ENCODE data around the gene TMEM119.

Gene TMEM119

DNA sequence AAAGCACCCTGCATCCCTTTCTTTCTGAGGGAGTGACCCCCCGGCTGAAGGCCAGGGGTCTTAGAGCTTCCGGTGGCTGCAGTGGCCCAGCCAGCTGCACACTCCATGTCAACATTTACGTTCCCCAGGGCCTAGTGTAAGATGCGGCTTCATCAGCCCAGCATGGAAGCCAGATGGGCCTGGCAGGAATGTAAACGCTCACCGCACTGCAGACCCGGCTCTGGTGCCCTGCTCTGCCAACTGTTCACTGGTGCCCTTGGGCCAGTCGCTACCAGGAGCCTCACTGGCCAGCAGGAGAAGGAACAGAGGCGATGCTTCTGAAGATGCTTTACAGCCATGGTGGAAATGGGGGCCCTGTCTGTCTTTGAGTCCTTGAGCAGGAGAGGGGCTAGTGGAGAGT lies 8.6 kb upstream of the TMEM119 start:
- in situ Hi-C loops (cut with HindIII; ENCODE audit: low pct_ligation_motif_present, low pct_unique_long_range_greater_than_20kb, low sequenced_read_pairs): no loop called here
- DNase-seq: no peak

DNA sequence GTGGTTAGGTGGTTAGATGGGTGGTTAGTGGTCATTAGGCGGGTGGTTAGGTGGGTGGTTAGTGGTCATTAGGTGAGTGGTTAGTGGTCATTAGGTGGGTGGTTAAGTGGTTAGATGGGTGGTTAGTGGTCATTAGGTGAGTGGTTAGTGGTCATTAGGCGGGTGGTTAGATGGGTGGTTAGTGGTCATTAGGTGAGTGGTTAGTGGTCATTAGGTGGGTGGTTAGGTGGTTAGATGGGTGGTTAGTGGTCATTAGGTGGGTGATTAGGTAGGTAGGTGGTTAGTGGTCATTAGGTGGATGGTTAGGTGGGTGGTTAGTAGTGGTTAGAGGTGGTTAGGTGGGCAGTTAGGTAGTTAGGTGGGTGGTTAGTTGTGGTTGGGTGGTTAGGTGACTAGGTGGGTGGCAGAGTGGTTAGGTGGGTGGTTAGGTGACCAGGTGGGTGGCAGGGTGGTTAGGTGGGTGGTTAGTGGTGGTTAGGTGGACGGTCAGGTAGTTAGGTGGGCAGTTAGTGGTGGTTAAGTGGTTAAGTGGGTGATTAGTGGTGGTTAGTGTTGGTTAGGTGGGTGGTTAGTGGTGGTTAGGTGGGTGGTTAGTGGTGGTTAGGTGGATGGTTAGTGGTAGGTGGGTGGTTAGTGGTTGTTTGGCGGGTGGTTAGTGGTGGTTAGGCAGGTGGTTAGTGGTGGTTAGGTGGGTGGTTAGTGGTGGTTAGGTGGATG lies 8.0 kb upstream of the TMEM119 start:
- no peak for DNase-seq
- in situ Hi-C loops (cut with HindIII; ENCODE audit: low pct_ligation_motif_present, low pct_unique_long_range_greater_than_20kb, low sequenced_read_pairs): no loop called here

DNA sequence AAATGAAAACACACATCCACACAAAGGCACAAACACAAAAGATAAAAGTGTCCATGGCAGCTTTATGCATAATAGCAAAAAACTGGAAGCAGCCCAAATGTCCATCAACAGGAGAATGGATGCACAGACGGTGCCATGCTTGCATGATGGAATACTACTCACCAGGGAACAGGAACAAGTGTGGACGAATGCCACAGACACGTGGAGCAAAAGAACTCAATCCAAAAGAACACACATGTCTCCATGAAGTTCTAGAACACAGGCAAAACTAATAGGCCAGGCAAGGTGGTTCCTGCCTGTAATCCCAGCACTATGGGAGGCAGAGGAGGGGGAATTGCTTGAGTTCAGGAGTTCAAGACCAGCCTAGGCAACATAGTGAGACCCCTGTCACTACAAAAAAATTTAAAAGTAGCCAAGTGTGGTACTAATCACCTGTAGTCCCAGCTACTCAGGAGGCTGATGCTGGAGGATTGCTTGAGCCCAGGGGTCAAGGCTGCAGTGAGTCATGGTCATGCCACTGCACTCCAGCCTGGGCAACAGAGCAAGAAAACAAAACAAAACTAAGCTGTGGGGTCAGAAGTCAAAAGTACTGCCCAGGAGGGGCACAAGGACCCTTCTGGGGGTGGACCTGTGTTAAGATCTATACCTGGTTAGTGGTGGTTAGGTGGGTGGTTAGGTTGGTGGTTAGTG lies 7.3 kb upstream of the TMEM119 start:
- peak; percentile 90 for DNase-seq
- in situ Hi-C loops (cut with HindIII; ENCODE audit: low pct_ligation_motif_present, low pct_unique_long_range_greater_than_20kb, low sequenced_read_pairs): no loop called here

DNA sequence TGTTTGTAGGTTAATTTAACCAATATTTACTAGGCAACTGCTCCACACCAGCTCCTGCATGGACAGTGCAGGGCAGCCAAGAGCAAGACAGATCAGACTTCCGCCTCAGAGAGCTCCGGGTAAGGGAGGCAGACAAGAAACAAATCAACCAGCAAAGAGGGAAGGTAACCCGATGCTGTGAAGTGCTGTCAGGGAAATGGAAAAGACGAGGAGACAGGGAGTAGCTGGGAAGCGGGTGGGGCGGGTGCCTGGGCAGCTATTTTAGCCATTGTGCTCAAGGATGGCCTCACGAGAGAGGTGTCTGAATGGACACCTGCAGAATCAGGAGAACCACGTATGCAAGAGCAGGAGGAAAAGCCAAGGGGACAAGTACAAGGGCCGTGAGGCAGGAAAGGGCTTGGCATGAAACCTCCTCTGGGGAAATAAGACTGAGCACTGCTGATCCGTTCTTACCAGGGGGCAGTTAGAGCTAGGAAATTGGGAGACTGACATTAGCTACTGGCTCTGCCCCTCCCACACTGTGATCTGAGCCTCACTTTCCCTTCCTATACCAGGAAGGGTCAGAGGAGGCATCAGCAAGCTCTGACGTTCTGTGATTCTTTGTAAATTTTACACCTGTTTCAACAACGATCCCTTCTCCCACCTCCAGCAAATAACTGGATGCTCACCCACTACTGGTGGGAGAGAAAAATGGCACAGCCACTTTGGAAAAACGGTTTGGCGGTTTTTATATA lies 6.5 kb upstream of the TMEM119 start:
- DNase-seq: no peak
- in situ Hi-C loops (cut with HindIII; ENCODE audit: low pct_ligation_motif_present, low pct_unique_long_range_greater_than_20kb, low sequenced_read_pairs): no loop called here

DNA sequence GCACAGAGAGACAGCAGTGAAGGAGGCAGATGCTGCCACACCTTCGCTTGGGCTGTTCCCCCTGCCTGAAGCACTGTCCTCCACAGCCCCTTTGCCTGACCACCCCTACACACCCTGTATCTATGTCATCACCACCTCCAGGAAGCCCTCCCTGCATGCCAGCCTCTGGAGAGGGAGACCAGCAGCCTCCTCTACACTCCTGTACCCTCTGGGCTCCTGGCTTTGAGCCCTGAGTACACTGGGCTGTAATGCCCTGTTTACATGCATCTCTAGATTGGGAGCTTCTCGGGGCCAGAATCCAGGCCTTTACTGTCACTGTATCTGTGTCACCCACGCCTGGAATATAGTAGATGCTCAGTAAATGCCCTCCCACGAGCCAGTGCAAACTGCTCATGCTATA lies 5.9 kb upstream of the TMEM119 start:
- in situ Hi-C loops (cut with HindIII; ENCODE audit: low pct_ligation_motif_present, low pct_unique_long_range_greater_than_20kb, low sequenced_read_pairs): no loop called here
- DNase-seq: no peak

DNA sequence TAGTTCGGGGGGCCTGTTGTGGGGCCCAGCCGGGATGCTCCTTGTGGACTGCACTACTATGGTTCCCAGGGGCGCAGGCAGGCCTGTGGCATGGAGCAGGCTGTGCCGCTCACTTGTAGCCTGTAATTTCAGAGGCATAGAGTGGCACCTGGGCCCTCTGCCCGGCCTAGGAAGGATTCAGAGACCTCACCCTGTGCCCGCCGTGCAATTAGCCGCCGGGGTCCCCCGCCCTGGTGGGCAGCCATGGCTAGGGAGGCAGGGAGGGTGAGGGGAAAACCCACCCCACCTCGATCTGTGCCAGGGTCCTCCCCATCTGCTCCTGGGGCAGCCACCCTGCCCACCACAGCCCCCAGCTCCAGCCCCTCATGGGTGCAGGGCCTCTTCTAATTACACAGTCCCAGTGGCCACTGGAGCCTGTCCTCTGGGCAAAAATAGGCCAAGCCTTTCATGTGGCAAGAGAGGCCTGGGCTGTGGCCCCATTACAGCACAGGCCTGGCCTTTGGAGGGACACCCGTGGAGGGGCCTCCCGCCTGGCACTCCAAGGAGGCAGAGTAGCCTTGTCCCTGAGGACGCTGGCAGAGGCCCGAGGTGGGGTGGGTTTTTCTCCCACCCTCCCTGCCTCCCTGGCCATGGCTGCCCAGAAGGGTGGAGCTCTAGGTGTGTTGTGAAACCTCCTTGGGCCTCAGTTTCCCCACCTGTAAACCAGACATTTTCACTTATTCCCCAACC lies 5.3 kb upstream of the TMEM119 start:
- DNase-seq: no peak
- in situ Hi-C loops (cut with HindIII; ENCODE audit: low pct_ligation_motif_present, low pct_unique_long_range_greater_than_20kb, low sequenced_read_pairs): no loop called here

DNA sequence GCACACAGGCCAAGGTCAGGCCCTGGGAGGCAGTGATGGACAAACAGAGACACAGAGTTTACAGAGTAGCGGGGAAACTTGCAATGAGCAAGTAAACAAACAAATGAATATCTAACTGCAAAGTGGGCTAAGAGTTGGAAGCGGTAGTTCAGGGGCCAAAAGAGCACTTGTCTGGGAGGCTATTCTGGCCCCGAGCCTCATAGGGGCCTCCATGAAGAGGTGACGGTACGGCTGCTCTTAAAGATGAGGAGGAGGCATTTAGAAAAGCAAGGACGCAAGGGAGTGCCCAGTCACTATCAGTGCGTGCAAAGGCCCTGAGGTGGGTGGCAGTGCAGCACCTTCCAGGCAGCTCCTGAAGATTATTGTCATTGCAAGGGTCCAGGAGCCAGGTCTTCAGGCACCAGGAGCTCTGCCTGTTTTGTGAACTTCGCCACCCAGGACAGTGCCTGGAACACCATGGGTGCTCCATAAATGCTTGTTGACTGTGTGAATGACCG lies 4.4 kb upstream of the TMEM119 start:
- in situ Hi-C loops (cut with HindIII; ENCODE audit: low pct_ligation_motif_present, low pct_unique_long_range_greater_than_20kb, low sequenced_read_pairs): no loop called here
- DNase-seq: no peak

DNA sequence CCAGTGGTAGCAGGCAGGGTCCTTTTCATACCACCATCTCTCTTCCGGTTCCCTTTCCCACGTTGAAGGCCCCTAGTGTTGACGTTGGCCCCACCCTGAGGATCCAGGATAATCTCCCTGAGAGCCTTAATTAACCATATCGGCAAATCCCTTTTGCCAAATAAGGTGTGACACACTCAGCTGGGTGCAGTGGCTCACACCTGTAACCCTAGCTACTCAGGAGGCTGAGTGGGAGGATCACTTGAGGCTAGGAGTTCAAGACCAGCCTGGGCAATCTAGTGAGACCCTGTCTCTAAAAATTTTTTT lies 2.8 kb upstream of the TMEM119 start:
- in situ Hi-C loops (cut with HindIII; ENCODE audit: low pct_ligation_motif_present, low pct_unique_long_range_greater_than_20kb, low sequenced_read_pairs): no loop called here
- no peak for DNase-seq

DNA sequence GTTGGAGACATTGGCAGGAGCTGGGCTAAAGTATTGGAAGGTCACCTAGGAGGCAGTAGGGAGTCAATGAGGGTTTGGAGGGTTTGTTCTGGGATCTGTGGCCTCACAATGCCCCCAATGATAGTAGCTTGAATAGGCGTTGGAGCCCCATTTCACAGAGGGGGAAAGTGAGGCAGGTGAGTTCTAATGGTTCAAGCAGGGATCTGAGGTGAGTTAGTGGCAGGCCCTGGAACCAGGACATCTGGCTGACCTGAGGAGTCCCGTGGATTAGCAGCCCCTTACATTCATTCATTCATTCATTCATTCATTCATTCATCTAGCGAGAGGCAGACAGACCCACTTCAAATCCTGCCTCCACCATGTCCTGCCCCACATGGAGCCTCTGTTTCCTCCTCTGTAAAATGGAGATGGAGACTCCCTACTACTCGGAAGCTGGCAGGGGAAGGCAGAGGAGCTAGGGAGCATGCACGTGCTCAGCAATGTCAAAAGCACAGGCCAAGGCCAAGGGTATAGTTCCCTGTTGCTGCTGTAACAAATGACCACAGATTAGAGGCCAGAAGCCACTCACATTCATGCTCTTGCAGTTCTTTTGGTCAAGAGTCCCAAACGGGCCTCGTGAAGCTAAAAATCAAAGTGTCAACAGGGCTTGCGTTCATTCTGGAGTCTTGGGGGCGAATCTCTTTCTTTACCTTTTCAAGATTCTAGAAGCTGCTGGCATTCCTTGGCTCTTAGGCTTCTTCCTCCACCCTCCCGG lies 2.2 kb upstream of the TMEM119 start:
- in situ Hi-C loops (cut with HindIII; ENCODE audit: low pct_ligation_motif_present, low pct_unique_long_range_greater_than_20kb, low sequenced_read_pairs): no loop called here
- DNase-seq: no peak

DNA sequence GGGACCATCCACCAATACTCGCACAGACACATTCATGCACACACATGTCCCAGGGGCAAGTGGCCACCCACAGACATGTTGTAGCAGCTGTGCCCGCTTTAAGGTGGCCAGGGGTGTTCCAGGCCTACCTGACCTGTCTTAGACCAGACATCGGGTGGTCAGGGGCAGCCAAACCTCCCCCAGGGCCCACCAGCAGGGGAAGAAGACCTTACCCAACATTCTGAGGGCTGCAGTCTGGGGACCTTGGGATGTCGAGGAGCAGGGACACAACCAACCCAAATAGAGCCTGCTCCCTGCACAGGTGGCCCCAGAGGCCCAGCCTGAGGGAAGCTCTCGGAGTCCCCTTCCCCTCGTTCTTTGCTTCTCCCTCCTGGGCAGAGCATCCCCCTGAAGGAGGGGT lies 1.7 kb upstream of the TMEM119 start:
- in situ Hi-C loops (cut with HindIII; ENCODE audit: low pct_ligation_motif_present, low pct_unique_long_range_greater_than_20kb, low sequenced_read_pairs): no loop called here

DNA sequence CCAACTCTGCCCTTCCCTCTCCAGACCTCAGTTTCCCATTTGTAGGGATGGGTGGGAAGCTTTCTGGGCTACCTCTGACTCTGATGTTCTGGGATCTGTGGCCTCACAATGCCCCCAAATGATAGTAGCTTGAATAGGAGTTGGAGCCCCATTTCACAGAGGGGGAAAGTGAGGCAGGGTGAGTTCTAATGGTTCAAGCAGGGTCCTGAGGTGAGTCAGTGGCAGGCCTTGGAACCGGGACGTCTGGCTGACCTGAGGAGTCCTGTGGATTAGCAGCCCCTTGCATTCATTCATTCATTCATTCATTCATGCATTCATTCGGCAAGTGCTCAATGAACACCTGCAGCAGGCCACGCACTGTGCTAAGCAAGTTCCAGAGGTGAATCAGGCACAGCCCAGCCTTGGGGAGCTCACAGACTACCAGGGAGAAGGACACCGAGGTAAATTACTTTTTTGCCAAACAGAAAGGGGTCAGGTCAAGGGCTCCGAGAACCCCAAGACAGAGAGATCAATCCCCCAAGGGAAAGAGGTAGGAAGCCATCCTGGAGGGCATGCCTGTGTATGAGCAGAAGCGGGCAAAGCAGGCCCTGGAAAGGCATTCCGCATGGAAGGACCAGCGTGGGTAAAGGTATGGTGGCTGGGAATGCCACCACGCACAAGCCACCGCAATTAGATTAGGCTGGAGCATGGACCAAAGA lies 818 bp upstream of the TMEM119 start:
- in situ Hi-C loops (cut with HindIII; ENCODE audit: low pct_ligation_motif_present, low pct_unique_long_range_greater_than_20kb, low sequenced_read_pairs): no loop called here
- DNase-seq: no peak

More for the DNA sequence above, 1.7 kb upstream of the TMEM119 start:
- no peak for DNase-seq

DNA sequence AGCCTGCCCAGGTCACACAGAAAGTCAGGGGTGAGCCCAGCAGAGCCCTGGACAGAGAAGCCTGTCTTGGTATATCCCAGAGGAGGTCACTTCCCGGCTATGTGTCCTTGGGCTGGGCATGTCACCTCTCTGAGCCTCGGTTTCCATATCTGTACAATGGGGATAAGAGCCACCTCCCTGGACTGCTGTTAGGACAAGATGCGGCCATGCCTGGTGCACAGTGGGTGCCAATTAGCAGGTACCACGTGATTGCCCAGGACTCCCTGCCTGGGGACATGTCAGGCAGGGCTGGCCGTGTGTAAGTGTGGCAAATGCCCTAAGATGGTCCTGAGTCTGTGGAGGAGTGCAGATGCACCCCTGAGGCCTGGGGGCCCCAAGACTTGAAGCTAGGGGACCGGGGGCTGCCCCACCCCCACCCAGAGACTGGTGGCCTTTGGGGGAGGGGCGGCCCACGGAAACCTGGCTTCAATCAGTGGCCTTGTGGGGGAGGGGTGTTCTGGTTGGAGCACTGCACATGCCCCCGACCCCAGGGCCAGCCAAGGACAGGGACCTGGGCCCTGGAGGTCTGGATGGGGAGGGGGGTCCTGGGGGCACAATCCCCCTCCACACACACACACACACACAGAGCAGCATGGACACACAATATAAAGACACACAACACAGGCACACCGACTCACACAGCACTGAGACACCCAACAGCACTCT lies 878 bp downstream of the TMEM119 start:
- in situ Hi-C loops (cut with HindIII; ENCODE audit: low pct_ligation_motif_present, low pct_unique_long_range_greater_than_20kb, low sequenced_read_pairs): no loop called here
- no peak for DNase-seq

DNA sequence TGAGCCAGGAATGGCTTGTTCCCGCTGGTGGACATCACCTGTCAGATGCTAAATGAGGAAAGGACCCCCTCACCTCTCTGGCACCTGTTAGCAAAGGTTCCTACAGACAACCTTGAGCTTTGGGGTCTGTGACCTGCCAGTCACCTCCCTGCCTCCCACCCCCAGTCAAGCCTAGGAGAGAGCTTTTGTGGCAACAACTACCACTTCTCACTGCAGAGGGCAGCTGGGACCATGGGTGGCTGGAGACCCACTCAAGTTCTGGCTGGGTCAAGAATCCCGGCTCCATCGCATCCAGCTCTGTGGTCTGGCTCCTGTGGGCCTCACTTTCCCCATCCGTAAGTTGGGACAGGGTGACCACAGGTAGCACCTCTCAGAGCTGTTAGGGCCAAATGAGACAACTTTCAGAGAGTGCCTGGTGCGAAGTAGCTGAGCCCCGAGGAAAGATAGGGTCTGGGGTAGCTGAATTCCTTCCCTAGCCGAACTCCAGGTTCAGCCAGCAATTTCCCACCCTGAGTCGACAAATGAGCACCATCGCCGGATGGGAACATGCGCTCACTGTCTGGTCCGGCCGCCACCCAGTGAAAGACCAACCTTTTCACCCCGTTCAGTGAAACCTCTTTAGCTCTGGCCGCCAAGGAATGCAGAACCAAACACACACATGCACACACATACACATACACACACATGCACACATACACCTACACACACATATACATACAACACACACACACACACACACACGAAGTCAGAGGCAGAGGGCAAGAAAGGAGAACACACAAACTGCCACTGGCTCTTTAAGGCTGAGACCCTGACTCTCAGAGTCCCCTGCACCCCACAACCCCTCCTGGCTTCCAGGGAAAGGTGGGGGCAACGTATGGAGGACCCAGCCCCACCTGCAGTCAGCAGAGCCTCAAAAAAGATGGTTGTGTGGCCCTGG lies 1.9 kb downstream of the TMEM119 start:
- DNase-seq: no peak
- in situ Hi-C loops (cut with HindIII; ENCODE audit: low pct_ligation_motif_present, low pct_unique_long_range_greater_than_20kb, low sequenced_read_pairs): no loop called here

DNA sequence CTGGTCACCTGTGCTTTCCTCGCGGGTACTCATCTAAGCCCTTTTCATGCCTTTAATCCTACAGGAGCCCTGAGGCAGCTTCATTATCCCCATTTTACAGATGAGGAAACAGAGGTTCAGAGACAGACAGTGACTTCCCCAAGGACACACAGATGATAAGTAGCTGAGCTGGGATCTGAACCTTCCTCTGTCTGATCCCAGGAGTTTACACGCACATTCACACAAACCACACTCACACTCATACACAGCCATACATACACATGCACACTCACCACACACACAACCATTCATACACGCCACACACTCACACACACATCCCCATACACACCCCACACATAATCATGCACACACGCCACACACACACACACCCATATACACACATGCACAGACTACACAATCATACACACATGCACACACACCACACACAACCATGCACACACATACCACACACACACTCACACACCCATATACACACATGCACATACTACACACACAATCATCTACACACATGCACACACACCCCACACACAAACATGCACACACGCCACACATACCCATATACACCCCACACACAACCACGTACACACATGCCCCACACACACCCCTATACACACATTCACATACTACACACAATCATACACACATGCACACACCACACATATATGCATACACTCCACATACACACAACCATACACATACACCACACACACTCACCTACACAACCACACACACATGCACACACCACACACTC lies 2.7 kb downstream of the TMEM119 start:
- in situ Hi-C loops (cut with HindIII; ENCODE audit: low pct_ligation_motif_present, low pct_unique_long_range_greater_than_20kb, low sequenced_read_pairs): no loop called here
- no peak for DNase-seq

DNA sequence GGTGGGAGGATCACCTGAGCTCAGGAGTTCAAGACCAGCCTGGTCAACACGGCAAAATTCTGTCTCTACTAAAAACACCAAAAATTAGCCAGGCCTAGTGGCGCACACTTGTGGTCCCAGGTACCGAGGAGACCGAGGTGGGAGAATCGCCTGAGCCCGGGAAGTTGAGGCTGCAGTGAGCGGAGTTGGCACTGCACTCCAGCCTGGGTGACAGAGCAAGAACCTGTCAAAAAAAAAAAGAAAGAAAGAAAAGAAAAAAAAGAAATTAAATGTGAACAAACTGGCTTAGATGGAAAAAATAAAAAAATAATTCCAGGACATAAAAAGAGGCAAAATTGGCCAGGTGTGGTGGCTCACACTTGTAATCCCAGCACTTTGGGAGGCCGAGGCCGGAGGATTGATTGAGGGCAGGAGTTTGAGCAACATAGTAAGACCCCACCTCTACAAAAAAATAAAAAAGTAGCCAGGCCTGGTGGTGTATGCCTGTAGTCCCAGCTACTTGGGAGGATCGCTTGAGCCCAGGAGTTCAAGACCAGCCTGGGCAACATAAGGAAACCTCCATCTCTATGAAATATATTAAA lies 3.5 kb downstream of the TMEM119 start:
- in situ Hi-C loops (cut with HindIII; ENCODE audit: low pct_ligation_motif_present, low pct_unique_long_range_greater_than_20kb, low sequenced_read_pairs): no loop called here
- DNase-seq: no peak
